Left forelimb (tissue), 1 donor: ENCODE data around the gene SCCPDH.

Experiments used
- DNase-seq: peaks from one replicate; pipeline ENCODE4 v3.0.0-alpha.2; 2018; ENCODE audit warnings: low spot score

Gene SCCPDH

GRCh38 chr1:246753670-246754535 is 29.7 kb downstream of the SCCPDH start:
- peak; percentile 70 for DNase-seq

- DNase-seq = no peak
Measured at GRCh38 chr1:246755419-246755818, 31.2 kb downstream of the SCCPDH start.

DNA sequence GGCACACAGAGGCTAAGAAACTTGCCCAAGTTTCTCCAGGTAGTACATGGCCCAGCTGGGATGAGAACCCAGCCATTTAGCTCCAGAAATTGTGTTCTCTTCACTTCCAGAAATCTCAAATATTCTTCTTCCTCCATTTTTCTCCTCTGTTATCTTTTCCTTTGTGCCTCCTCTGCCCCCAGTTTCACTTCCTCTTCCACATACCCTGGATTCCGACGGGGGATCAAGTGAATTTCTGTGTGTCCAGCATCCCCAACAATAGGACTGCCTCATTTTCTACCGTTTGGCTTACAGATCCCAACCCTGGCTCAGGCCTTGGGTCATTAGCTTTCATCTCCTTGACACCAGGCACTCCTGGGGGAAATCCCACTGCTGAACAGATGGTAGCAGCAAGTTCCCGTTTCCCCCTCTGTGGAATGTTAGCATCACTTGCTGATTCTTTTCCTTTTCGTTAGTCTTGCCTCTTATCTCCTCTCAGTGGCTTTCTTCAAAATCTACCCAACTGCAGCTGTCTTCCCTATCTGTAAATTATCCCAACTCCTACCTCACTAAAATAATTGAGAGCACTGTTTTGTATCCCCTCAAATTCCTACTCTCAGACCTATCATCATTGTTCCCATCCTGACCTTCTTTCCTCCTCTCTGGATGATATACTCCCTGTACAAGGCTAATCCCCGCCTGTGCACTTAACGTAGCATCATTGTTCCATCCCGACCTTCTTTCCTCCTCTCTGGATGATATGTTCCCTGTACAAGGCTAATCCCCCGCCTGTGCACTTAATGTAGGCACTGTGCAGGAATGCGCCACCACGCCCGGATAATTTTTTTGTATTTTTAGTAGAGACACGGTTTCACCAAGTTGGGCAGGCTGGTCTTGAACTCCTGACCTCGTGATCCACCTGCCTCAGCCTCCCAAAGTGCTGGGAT is 36.5 kb downstream of the SCCPDH start:
- no peak for DNase-seq

DNA sequence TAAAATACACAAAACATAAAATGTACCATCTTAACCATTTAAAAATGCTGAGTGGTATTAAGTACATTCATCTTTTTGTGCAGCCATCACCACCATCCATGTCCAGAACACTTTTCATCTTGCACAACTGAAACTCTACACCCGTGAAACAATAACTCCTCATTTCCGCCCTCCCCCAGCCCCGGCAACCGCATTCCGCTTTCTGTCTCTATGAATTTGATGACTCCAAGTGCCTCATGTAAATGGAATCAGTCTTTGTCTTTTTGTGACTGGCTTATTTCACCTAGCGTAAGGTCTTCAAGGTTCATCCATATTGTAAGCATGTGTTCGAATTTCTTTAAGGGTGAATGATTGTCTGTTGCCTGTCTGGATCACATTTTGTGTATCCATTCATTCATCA is 37.2 kb downstream of the SCCPDH start:
- no peak for DNase-seq

DNA sequence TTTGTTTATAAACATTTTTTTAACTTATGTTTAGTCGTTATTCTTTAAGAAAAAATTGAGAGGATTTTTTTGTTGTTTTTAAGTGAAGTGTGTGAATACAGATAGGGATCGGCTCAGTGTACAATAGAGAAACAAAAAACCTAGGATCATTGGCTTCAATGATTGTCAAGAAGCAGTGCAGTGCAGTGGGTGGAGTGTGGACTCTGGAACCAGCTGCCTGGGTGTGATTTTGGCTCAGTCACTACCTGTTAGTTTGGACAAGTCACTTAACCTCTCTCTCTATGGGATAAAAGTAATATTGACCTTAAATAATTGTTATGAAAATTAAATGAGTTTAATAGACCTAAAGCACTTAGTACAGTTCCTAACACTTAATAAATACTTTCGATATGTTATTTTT is 41.3 kb downstream of the SCCPDH start:
- DNase-seq = no peak

DNA sequence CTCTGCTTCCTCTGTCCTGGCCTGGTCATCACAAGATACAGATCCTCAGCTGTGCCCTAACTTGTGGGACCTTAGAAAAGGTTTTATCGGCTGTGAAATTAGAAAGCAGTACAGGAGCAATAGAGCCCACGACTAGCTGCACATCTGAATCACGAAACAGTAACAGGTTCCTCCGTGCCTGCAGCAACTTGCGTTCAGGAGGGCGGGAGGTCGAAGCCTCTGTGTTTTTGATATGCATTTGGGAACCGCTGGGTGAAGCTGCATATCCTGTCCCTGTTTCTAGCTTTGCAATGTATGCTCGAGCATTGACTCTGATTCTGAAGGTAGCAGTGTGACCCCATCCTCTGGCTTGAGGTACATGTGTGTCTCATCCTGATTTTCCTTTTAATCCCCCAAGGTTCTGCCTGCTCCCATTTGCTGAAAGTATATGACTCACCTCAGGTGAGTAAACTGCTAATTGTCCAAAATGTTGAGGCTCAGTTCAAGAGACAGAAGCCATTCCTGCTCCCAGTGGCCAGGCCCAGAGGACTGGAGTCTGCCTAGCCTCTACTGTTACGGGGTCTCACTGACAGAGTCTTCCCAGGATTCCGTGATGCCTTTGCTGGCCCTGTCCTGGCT is 44.3 kb downstream of the SCCPDH start:
- DNase-seq = no peak

DNA sequence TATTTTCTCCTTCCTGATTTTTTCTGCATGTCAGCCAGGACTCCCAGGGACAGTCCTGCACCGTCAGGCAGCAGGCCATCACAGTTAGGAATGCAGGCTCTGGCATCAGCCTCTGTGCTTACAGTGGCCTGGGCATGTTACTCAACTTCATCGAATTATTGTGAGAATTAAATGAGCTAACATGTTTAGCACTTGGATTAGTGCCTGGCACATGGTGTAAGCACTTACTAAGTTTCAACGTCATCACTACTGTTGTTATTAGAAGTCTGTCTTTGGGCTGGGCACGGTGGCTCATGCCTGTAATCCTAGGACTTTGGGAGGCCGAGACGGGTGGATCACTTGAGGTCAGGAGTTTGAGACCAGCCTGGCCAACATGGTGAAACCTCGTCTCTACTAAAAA is 45.1 kb downstream of the SCCPDH start:
- no peak for DNase-seq

DNA sequence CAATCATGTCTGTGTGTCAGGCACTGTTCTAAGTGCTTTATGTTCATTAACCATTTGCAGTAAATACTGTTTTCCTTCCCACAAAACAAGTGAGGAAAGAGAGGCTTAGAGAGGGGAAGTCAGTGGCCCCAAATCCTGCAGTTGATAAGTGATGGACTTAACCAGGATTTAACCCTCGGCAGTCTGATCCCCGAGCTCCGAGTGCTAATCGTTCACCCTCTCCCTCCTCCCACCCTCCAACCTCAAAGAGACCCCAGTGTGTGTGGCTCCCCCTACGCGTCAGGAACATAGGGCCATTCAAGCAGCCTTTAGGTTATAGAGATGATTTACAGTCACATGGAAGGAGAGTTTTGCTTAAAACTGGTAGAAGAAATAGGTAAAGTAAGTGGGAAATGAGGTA is 47.2 kb downstream of the SCCPDH start:
- no peak for DNase-seq

DNA sequence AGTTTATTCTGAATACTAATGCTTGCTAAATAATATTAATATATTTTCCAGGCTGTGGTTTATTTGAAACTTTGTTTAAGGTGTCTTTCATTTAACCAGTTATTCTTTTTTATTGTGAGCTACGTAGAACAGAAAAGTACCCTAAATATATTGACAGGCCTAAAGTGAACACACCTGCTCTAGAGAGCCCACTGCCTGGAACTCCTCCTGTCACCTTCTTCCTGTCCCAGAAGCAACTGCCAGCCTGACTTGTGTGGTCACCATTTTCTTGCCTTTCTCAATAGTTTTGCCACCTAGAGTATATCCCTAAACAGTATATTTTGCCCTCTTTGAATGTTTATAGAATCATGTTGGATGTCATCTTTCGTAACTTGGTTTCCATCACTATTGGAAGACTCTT is 48.5 kb downstream of the SCCPDH start:
- DNase-seq = no peak

- DNase-seq = no peak
Measured at GRCh38 chr1:246773213-246773641, 49.0 kb downstream of the SCCPDH start.

DNA sequence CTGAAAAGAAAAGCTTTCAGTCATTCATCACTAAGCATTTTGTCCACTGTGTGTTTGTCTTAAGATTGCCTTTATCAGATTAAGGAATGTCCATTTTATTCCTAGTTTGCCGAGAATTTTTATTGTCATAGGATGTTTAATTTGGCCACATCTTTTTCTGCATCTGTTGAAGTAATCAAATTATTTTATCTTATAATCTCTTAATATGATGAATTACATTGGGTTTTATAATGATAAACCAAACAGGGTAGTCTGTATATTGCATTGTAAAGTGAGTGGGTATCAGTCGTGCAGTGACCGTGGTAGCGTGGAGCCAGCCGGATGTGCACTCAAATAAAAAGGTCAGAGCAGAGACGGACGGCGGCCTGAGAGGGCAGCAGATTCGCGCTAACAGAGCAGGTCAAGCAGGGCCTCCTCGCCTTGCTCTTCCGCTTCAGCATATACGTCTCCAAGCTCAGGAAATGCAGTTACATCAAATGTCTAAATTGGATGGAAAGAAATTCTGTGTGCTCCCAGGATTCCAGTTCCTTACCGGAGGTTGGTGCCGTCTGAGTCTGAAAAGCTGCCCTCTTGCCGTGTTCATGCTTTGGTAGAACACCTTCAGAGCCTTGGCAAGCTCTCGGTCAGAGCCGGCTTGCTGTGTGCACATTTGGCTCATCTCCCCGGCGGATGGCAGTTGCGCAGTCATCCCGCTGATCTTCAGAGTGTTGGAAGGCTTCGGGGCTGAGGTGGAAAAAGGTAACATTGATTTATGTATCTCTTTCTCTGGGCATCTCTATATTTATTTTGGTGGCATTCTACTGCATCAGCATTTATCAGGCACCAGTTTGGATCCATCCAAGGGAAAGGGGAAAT is 51.5 kb downstream of the SCCPDH start:
- no peak for DNase-seq

DNA sequence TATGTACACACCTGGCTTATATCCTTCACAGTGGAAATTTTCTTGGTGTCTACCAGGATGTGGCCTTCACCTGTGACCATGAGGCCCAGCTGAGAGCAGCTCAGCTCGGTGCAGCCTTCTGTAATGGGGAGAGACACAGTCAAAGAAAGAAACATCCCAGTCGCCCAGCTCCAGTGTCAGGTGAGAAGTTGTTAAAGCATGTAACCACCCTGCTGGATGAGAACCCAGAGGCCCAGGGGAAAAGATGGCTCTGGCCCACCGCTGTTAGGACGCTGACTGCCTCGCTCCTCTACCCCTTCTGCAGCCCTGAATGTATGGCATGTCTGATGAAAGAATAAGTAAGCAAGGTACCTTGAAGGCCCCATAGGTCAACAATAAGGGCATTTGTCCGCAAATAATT is 52.7 kb downstream of the SCCPDH start:
- no peak for DNase-seq

DNA sequence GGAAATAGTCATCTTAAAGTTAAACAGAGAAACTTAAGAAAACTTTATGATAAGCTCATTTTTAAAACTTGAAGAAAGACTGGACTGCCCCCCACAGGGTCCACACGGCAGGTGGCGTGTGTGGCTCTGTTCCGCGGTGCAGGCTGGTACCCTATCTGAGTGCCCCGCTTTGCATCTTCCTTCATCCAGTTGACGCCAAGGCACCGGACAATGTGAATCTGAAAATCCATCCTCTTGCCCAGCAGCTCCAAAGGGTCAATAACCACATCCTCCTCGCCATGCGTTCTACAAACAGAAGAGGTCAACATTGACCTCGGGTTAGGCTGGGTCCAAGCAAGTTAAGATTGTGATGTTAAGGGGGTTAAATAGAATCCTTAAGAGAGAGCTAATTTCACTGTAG is 54.5 kb downstream of the SCCPDH start:
- DNase-seq = no peak

DNA sequence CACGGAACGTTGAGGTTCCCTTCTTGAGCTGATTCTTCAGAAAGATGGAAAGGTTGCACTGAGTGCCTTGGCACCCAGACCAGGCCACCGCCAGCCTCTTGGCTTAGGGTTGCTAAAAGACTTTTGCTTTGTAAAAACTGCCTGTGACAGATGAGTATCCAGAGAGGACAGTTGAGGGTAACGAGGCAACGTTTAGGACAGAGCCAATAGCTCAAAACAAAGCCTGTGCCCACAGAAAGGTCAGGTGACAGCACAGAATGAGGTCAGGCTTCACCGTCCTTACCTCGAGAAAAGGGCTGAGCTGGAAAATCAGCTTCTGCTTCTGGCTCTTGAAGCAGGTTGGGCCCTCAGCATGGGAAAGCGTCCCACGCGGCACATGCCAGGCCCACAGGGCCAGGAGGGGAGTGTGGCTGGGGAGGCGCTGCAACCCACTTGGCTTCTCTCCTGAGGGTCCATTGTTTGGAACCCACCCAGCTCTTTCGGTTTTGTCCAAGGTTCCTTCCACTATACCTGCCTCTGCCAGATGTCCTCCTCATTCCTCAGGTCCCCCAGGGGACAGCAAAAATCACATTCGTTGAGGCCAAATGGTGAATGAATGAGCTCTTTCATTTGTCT is 55.5 kb downstream of the SCCPDH start:
- DNase-seq = no peak

DNA sequence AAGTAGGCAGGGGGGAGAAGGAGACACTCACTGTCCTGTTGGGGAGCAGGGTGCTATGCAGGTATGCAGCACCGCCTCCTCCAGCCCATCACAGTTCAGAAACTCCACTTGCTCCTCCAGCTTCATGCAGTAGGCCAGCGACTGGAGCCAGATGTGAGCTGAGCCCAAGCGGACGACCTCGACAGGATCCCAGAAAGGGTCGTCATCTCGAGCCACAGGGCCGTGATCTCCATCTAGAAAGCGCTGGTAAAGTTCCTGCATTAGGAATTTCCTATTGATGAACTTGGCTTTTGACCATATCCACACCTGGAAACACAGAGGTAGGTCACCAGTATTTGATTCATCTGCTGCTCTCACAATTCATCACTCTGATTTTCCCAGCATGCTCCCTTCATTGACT is 56.1 kb downstream of the SCCPDH start:
- no peak for DNase-seq

DNA sequence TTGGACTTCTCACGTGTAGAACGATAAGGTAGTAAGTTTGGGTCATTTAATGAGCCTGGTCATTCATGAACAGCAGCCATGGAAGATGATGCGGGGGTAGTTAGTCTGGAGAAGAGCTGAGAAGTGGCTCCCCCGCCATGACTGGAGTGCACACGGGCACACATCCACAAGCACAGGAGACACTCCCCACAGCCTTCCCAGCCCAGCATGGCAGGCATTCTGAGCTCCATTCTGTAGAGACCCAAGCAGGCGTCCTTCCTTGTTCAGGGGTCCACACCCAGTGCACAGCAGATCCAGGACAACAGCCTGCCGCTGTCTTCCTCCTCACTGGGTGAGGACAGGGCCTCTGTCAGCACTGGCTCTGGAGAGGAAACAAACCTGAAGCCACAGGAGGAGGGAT is 57.0 kb downstream of the SCCPDH start:
- no peak for DNase-seq

DNA sequence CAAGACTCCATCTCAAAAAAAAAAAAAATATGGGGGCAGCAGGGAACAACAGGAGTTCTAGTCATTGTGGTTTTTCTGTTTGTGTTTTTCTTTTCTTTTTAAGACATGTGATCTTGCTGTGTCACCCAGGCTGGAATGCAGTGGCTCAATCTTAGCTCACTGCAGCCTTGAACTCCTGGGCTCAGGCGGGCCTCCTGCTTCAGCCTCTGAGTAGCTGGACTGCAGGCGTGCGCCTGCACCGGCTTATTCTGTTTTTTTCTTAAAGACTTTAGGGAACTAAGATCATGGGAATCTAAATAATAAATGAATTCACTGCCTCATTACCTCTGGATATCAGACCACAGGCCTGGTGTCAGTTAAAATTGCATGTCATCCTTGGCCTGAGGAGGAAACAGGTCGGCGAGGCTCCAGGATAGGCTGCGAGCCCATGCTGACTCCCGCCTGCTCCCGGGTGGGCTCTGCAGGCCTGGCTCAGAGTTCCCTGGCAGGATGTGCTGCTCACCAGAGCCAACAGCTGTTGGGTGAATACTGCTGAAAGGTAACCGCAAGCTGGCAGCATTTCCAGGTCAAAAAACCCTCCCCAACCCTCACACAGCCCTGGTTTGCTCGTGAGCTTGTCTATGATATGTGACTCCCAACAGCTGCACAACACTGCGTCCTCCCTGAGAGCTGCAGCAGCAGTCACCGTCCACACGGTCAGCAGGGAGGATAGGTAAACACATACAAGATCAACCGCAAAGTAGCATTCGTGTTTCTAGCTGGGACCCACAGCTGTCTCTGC is 58.1 kb downstream of the SCCPDH start:
- DNase-seq = no peak

- DNase-seq = no peak
Measured at GRCh38 chr1:246784621-246785493, 60.6 kb downstream of the SCCPDH start.

GRCh38 chr1:246785494-246786111 is 61.4 kb downstream of the SCCPDH start:
- no peak for DNase-seq
